Measurements from ENCODE around the gene ITGA4. TPM values are rescaled to one million over a fixed set of nuclear protein-coding genes. Genes with fewer than 3 reads are reported as not detected.

The ITGA4 gene
- total and polyA plus RNA-seq, 2 of the 13 experiments (the other 11 are each of a cell fraction or from before 2014, with no cell fraction given), result not detected

DNA sequence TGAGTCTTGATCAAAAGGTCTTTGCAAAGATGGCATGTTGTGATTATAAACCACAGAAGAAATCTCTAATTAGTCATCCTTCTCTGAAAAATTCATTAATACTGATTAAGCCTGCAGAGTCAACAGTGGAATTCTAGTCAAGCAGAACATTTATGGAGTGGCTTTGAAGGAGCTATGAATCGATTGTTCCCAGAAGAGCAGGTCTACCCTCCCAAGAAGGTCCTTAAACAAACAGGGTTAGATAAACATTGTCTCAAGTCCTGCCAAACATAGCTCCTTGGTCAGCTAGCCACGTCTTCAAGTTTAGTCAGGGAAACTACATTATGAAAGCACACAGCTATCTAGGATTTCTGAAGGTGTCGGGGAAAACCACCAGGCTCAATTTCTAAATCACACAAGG lies 88.9 kb downstream of the ITGA4 start:
- in situ Hi-C loops (cut with HindIII; ENCODE audit: extremely low pct_ligation_motif_present, low pct_unique_long_range_greater_than_20kb) (no loop called here), intact Hi-C loops (cut with micrococcal nuclease; ENCODE audit: unreplicated experiment) (no loop called here)
- DNase-seq (ENCODE audit: low spot score) (no peak), FAIRE-seq (no peak), ATAC-seq (no peak)
- no peaks in the 10 kb centered on the region for H3K27me3 ChIP-seq (ENCODE audit: control insufficient read depth in 1 of 2, insufficient read depth in 2 of 2, low read length in 2 of 2)
- TF ChIP-seq TRAFD1 (CRISPR knock-in tag; IDR thresholded peaks at IDR 0.05; ENCODE audit: borderline replicate concordance) (no peak), PAXIP1 (CRISPR knock-in tag; conservative IDR thresholded peaks at IDR 0.05) (no peak), ZNF354B (CRISPR knock-in tag; IDR thresholded peaks at IDR 0.05) (no peak), CC2D1A (CRISPR knock-in tag; IDR thresholded peaks at IDR 0.05) (no peak), NFIB (CRISPR knock-in tag; IDR thresholded peaks at IDR 0.05; ENCODE audit: borderline replicate concordance) (no peak)
- H3K79me2 ChIP-seq (ENCODE audit: insufficient read depth, low read length), result no peaks in the 10 kb centered on the region
- no peak overlapping the region for H2AFZ ChIP-seq (ENCODE audit: low read length)
- H3K4me2 ChIP-seq (ENCODE audit: low read depth, low read length), result no peak overlapping the region
- no peak overlapping the region for H3K4me3 ChIP-seq (replicated peaks in 1 of 3; ENCODE audit: insufficient read depth in 1 of 3, low read depth in 2 of 3, low read length in 3 of 3)
- WGBS (ENCODE audit: low lambda C conversion rate), result 24% methylated on average over 3 of the region's 3 CpGs
- no peak overlapping the region for H3K9ac ChIP-seq (ENCODE audit: insufficient read depth, low read depth, low read length)
- H3K9me3 ChIP-seq (ENCODE audit: low read length), result no peaks in the 10 kb centered on the region
- H3K27ac ChIP-seq (ENCODE audit: extremely low read length, insufficient read depth, low read length), result no peak overlapping the region
- CTCF ChIA-PET (ENCODE audit: low intra/inter-chr PET ratio, low total read pairs), result no interaction called here
- H3K36me3 ChIP-seq (replicated peaks in 1 of 2; ENCODE audit: control insufficient read depth in 1 of 2, insufficient read depth in 2 of 2, low read length in 2 of 2), result no peaks in the 10 kb centered on the region
- POLR2A ChIA-PET, result no interaction called here
- H4K20me1 ChIP-seq (ENCODE audit: insufficient read depth, low read length), result no peaks in the 10 kb centered on the region
- no peaks in the 10 kb centered on the region for H3K4me1 ChIP-seq (ENCODE audit: insufficient read depth, low read length)
- BruUV-seq (replicated peaks), result no TSS peak

All from HepG2 (cell line).